HepG2 (cell line): ENCODE measurements around the gene NINL. TPM values are rescaled to one million over a fixed set of nuclear protein-coding genes. Genes with fewer than 3 reads are reported as not detected.
A peak's percentile ranks its signal among the peaks of the same experiment; 100 is the strongest.

Source experiments
- ASH2L ChIP-seq: fragments of 300-600, 200-600 bp; sonication (generic); IDR thresholded peaks from 2 replicates; pipeline ENCODE4 v1.7.0; 2017; ENCODE audit warnings: low read depth, mild to moderate bottlenecking, moderate library complexity, mixed read lengths, low read length; ENCODE audit not compliant: insufficient read length
- GABPA ChIP-seq, 2 experiments: IDR thresholded peaks; 2 replicates each; pipeline ENCODE4 v1.6.1; 2011 to 2016; ENCODE audit warnings: low read depth in 2 of 2, low read length in 1 of 2, missing biosample characterization in 1 of 2, missing genetic modification characterization in 1 of 2
- HMG20B ChIP-seq: conservative IDR thresholded peaks from 2 replicates; pipeline ENCODE4 v1.6.1; 2016; ENCODE audit warnings: missing genetic modification reagents, missing compliant biosample characterization
- HMGA1 ChIP-seq: sonication (generic); formaldehyde crosslinking; conservative IDR thresholded peaks from 2 replicates; pipeline ENCODE4 v1.4.0; 2020; ENCODE audit warnings: missing genetic modification reagents
- POLR2G ChIP-seq: fragments of 200-400 bp; formaldehyde crosslinking; IDR thresholded peaks from 2 replicates; pipeline ENCODE4 v1.6.1; 2018; ENCODE audit warnings: mild to moderate bottlenecking, low read depth, low read length, moderate library complexity
- RAD21 ChIP-seq: fragments of 450-650 bp; formaldehyde crosslinking; IDR thresholded peaks from 2 replicates; pipeline ENCODE4 v1.5.0; 2020; ENCODE audit warnings: mild to moderate bottlenecking
- RBAK ChIP-seq: sonication (generic); formaldehyde crosslinking; IDR thresholded peaks from 2 replicates; pipeline ENCODE4 v1.5.1; 2020; ENCODE audit warnings: mild to moderate bottlenecking, missing genetic modification reagents
- ZMYM2 ChIP-seq: sonication (generic); formaldehyde crosslinking; IDR thresholded peaks from 2 replicates; pipeline ENCODE4 v1.8.0; 2022; ENCODE audit warnings: mild to moderate bottlenecking, missing genetic modification reagents
- ZNF136 ChIP-seq: sonication (generic); formaldehyde crosslinking; IDR thresholded peaks from 2 replicates; pipeline ENCODE4 v1.8.1; 2022; ENCODE audit warnings: low read depth, mild to moderate bottlenecking, moderate library complexity, missing genetic modification reagents
- ZNF333 ChIP-seq: sonication (generic); formaldehyde crosslinking; IDR thresholded peaks from 2 replicates; pipeline ENCODE4 v1.4.0; 2020; ENCODE audit warnings: mild to moderate bottlenecking, missing genetic modification reagents, borderline replicate concordance
- ZNF335 ChIP-seq: sonication (generic); formaldehyde crosslinking; IDR thresholded peaks from 2 replicates; pipeline ENCODE4 v1.4.0; 2020; ENCODE audit warnings: missing genetic modification reagents
- ZNF44 ChIP-seq: sonication (generic); formaldehyde crosslinking; IDR thresholded peaks from 2 replicates; pipeline ENCODE4 v1.5.1; 2020; ENCODE audit warnings: mild to moderate bottlenecking, missing genetic modification reagents
- ZNF451 ChIP-seq: sonication (generic); formaldehyde crosslinking; IDR thresholded peaks from 2 replicates; pipeline ENCODE4 v1.5.0; 2020; ENCODE audit warnings: mild to moderate bottlenecking, missing genetic modification reagents
- ZNF703 ChIP-seq: sonication (generic); formaldehyde crosslinking; IDR thresholded peaks from 2 replicates; pipeline ENCODE4 v1.5.1; 2020; ENCODE audit warnings: missing genetic modification reagents, mild to moderate bottlenecking, moderate library complexity, borderline replicate concordance
- ZNF792 ChIP-seq: IDR thresholded peaks from 2 replicates; pipeline ENCODE4 v1.6.1; 2016
- polyA plus RNA-seq, 8 experiments: library from polyadenylated mRNA; depleted of rRNA in 3 of 8; stranded (reverse) in 7 of 8; unstranded in 1 of 8; fragments of >200 nt; fragmentation: Illumina TruSeq in 4 of 8; extraction: Trizol in 4 of 8; gene quantifications; 2 replicates each; pipeline versions ENCODE4 v1.2.1 to v1.2.3, GENCODE V29; 2011 to 2016; ENCODE audit warnings: low read depth in 4 of 8, missing spikeins in 1 of 8, mixed read lengths in 1 of 8; ENCODE audit not compliant: insufficient read depth in 1 of 8
- total RNA-seq, 5 experiments: library from RNA; depleted of rRNA; stranded (reverse); fragments of >200 nt; fragmentation: Illumina TruSeq; extraction: Trizol; gene quantifications; 2 replicates each; pipeline ENCODE4 v1.2.3, GENCODE V29; 2016; ENCODE audit warnings: low read depth in 1 of 5
- TF ChIP-seq, protein P1 (sequence below): sonication (generic); formaldehyde crosslinking; IDR thresholded peaks from 2 replicates; pipeline ENCODE4 v1.8.0; 2022; ENCODE audit warnings: missing genetic modification reagents, mild to moderate bottlenecking, inconsistent platforms, borderline replicate concordance
- TF ChIP-seq, protein P2 (sequence below): sonication (generic); formaldehyde crosslinking; IDR thresholded peaks from 2 replicates; pipeline ENCODE4 v1.4.0; 2020; ENCODE audit warnings: missing genetic modification reagents
- TF ChIP-seq, protein P3 (sequence below): sonication (generic); formaldehyde crosslinking; IDR thresholded peaks from 2 replicates; pipeline ENCODE4 v1.4.0; 2020; ENCODE audit warnings: mild to moderate bottlenecking, missing genetic modification reagents
- TF ChIP-seq, protein P4 (sequence below): fragments of 450-650 bp; IDR thresholded peaks from 2 replicates; pipeline ENCODE4 v1.6.1; 2017

Gene NINL
- total and polyA plus RNA-seq, 2 of the 13 experiments (the other 11 are each of a cell fraction or from before 2014, with no cell fraction given) = 32.3 to 34.3 TPM

DNA sequence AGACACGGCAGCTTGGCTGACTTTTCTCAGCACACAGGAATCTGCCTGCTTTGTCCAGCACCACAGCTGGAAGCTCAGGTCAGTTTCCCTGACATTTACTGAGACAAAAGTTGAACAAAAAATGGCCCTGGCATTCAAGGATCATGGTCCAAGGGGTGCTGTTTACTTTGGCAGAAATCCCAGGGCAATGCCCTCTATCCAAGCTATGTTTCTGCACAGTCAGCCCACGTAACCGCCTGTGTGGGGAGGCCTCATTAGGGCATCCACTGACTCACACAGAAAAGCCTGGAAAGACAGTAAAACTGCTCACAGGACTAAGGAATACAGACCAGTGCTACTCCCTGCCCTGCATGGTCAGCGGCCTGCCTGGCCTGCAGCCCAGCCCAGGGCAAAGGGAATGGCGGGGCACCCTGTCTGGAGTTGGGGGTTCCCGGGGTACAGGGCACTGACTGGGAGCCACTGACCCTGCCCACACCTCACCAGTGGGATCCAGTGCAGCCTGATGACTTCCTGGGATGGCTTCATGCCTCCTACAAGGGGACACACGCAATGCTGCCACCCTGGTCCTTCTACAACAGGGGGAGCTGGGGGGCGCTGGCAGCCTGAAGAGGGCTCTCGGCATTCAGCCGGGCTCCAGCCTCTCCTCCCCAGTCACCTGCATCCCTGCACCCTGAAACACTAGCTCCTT is 77.1 kb downstream of the NINL start (continued):
- TF ChIP-seq ZNF335 (peak; percentile 92; the same call in 1 of the 2 replicates), ZNF451 (CRISPR knock-in tag) (peak; percentile 97), RBAK (CRISPR knock-in tag) (peak; percentile 100), HMGA1 (CRISPR knock-in tag) (no peak), ZNF792 (CRISPR knock-in tag) (peak; percentile 99), RAD21 (CRISPR knock-in tag) (peak; percentile 54), POLR2G (peak; percentile 83), ZMYM2 (CRISPR knock-in tag) (peak; percentile 93), ZNF333 (CRISPR knock-in tag) (peak; percentile 68), HMG20B (CRISPR knock-in tag) (peak; percentile 92), ASH2L (peak; percentile 100), ZNF44 (peak; percentile 91), ZNF136 (CRISPR knock-in tag) (peak; percentile 99; the same call in 1 of the 2 replicates), ZNF703 (CRISPR knock-in tag) (peak; percentile 59; the same call in 1 of the 2 replicates), GABPA (IDR thresholded peaks at IDR 0.05; ENCODE audit: low read depth, low read length) (no peak), GABPA (CRISPR knock-in tag; IDR thresholded peaks at IDR 0.05; ENCODE audit: low read depth) (peak; percentile 72)
- TF ChIP-seq, protein P1, sequence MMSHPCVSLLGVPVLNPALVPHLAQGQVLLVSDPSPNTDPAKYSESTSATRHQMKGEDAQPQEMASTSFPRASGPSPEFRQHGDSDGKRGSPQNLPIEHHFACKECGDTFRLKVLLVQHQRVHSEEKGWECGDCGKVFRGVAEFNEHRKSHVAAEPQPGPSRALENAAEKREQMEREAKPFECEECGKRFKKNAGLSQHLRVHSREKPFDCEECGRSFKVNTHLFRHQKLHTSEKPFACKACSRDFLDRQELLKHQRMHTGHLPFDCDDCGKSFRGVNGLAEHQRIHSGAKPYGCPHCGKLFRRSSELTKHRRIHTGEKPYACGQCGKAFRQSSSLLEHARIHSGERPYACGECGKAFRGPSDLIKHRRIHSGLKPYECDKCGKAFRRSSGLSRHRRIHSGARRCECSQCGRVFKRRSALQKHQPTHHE = peak; percentile 99
- TF ChIP-seq, protein P2, sequence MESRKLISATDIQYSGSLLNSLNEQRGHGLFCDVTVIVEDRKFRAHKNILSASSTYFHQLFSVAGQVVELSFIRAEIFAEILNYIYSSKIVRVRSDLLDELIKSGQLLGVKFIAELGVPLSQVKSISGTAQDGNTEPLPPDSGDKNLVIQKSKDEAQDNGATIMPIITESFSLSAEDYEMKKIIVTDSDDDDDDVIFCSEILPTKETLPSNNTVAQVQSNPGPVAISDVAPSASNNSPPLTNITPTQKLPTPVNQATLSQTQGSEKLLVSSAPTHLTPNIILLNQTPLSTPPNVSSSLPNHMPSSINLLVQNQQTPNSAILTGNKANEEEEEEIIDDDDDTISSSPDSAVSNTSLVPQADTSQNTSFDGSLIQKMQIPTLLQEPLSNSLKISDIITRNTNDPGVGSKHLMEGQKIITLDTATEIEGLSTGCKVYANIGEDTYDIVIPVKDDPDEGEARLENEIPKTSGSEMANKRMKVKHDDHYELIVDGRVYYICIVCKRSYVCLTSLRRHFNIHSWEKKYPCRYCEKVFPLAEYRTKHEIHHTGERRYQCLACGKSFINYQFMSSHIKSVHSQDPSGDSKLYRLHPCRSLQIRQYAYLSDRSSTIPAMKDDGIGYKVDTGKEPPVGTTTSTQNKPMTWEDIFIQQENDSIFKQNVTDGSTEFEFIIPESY (CRISPR knock-in tag) = peak; percentile 87
- TF ChIP-seq, protein P3, sequence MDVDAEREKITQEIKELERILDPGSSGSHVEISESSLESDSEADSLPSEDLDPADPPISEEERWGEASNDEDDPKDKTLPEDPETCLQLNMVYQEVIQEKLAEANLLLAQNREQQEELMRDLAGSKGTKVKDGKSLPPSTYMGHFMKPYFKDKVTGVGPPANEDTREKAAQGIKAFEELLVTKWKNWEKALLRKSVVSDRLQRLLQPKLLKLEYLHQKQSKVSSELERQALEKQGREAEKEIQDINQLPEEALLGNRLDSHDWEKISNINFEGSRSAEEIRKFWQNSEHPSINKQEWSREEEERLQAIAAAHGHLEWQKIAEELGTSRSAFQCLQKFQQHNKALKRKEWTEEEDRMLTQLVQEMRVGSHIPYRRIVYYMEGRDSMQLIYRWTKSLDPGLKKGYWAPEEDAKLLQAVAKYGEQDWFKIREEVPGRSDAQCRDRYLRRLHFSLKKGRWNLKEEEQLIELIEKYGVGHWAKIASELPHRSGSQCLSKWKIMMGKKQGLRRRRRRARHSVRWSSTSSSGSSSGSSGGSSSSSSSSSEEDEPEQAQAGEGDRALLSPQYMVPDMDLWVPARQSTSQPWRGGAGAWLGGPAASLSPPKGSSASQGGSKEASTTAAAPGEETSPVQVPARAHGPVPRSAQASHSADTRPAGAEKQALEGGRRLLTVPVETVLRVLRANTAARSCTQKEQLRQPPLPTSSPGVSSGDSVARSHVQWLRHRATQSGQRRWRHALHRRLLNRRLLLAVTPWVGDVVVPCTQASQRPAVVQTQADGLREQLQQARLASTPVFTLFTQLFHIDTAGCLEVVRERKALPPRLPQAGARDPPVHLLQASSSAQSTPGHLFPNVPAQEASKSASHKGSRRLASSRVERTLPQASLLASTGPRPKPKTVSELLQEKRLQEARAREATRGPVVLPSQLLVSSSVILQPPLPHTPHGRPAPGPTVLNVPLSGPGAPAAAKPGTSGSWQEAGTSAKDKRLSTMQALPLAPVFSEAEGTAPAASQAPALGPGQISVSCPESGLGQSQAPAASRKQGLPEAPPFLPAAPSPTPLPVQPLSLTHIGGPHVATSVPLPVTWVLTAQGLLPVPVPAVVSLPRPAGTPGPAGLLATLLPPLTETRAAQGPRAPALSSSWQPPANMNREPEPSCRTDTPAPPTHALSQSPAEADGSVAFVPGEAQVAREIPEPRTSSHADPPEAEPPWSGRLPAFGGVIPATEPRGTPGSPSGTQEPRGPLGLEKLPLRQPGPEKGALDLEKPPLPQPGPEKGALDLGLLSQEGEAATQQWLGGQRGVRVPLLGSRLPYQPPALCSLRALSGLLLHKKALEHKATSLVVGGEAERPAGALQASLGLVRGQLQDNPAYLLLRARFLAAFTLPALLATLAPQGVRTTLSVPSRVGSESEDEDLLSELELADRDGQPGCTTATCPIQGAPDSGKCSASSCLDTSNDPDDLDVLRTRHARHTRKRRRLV (CRISPR knock-in tag) = peak; percentile 93
- TF ChIP-seq, protein P4, sequence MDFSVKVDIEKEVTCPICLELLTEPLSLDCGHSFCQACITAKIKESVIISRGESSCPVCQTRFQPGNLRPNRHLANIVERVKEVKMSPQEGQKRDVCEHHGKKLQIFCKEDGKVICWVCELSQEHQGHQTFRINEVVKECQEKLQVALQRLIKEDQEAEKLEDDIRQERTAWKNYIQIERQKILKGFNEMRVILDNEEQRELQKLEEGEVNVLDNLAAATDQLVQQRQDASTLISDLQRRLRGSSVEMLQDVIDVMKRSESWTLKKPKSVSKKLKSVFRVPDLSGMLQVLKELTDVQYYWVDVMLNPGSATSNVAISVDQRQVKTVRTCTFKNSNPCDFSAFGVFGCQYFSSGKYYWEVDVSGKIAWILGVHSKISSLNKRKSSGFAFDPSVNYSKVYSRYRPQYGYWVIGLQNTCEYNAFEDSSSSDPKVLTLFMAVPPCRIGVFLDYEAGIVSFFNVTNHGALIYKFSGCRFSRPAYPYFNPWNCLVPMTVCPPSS = no peak
